ENCODE measurements around the gene PEX5L.

DNA sequence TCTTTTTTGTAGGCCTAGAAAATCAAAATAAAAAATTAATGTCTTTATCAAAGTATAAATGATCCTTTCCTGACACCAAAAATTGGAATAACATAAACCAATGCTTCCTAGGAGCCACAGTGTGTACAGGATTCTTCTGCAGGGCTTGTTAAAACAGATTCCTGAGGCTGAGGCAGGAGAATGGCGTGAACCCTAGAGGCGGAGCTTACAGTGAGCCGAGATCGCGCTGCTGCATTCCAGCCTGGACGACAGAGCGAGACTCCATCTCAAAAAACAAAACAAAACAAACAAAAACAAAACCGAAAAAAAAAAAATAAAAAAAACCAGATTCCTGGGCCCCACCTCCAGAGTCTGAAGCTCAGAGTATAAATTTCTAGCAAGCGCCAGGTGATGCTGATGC lies 78.0 kb downstream of the PEX5L start:
- TF ChIP-seq, protein P1, sequence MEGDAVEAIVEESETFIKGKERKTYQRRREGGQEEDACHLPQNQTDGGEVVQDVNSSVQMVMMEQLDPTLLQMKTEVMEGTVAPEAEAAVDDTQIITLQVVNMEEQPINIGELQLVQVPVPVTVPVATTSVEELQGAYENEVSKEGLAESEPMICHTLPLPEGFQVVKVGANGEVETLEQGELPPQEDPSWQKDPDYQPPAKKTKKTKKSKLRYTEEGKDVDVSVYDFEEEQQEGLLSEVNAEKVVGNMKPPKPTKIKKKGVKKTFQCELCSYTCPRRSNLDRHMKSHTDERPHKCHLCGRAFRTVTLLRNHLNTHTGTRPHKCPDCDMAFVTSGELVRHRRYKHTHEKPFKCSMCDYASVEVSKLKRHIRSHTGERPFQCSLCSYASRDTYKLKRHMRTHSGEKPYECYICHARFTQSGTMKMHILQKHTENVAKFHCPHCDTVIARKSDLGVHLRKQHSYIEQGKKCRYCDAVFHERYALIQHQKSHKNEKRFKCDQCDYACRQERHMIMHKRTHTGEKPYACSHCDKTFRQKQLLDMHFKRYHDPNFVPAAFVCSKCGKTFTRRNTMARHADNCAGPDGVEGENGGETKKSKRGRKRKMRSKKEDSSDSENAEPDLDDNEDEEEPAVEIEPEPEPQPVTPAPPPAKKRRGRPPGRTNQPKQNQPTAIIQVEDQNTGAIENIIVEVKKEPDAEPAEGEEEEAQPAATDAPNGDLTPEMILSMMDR (IDR thresholded peaks at IDR 0.05): no peak
- TF ChIP-seq POLR2A (IDR thresholded peaks at IDR 0.05): no peak
